Measurements from ENCODE around the gene SMPD2. TPM values are rescaled to one million over a fixed set of nuclear protein-coding genes. Genes with fewer than 3 reads are reported as not detected.

The SMPD2 gene
- total RNA-seq, 2 donors from 2014 or later, result 21.4 to 33.7 TPM

DNA sequence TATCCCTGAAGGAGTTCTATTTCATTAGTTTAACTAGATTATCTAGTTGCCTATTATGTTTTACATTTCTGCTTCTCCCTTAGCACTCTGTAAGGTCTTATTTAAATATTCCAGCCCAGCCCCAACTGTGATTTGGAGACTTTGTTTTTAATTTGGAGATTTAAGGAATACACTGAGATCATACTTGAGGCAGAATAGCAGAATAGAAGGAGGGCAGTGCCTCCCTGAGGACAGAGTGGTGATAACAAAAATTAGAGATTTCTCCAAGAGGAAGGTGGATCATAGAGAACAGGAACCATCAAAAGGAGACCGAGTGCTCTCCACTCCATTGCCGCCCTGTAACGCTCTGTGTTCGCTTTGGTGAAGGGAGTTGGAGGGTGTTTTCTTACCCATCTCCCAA, 43.5 kb upstream of the SMPD2 start:
- no peak overlapping the region for H3K27ac ChIP-seq
- TF ChIP-seq, protein P1, sequence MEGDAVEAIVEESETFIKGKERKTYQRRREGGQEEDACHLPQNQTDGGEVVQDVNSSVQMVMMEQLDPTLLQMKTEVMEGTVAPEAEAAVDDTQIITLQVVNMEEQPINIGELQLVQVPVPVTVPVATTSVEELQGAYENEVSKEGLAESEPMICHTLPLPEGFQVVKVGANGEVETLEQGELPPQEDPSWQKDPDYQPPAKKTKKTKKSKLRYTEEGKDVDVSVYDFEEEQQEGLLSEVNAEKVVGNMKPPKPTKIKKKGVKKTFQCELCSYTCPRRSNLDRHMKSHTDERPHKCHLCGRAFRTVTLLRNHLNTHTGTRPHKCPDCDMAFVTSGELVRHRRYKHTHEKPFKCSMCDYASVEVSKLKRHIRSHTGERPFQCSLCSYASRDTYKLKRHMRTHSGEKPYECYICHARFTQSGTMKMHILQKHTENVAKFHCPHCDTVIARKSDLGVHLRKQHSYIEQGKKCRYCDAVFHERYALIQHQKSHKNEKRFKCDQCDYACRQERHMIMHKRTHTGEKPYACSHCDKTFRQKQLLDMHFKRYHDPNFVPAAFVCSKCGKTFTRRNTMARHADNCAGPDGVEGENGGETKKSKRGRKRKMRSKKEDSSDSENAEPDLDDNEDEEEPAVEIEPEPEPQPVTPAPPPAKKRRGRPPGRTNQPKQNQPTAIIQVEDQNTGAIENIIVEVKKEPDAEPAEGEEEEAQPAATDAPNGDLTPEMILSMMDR (IDR thresholded peaks at IDR 0.05), result no peak
- ATAC-seq (ENCODE audit: insufficient number of reproducible peaks, low FRiP score, low read depth) (no peak), DNase-seq (ENCODE audit: low spot score) (no peak)
- H3K4me1 ChIP-seq (ENCODE audit: control insufficient read depth in 1 of 2, low read depth in 2 of 2), result no peaks in the 10 kb centered on the region
- H3K9me3 ChIP-seq, result no peaks in the 10 kb centered on the region
- no peaks in the 10 kb centered on the region for H3K27me3 ChIP-seq (replicated peaks; ENCODE audit: insufficient read depth)
- no peak overlapping the region for H3K4me3 ChIP-seq
- no peaks in the 10 kb centered on the region for H3K36me3 ChIP-seq

DNA sequence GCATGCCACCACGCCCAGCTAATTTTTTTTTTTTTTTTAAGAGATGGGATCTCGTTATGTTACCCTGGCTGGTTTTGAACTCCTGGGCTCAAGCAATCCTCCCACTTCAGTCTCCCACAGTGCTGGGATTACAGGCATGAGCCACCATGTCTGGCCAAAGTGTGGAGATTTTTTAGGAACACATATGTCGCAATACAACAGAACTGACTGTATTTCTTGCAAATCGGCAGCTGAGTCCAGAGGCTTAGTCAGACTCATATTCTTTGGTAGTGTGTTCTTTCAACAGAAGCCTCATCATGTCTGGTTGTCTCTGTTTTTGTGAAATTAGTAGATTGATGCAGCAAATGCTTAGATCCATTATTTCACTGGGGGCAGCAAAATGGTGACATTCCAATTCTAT, 34.3 kb upstream of the SMPD2 start:
- DNase-seq (ENCODE audit: low spot score), result no peak
- H3K9me3 ChIP-seq, result no peaks in the 10 kb centered on the region

DNA sequence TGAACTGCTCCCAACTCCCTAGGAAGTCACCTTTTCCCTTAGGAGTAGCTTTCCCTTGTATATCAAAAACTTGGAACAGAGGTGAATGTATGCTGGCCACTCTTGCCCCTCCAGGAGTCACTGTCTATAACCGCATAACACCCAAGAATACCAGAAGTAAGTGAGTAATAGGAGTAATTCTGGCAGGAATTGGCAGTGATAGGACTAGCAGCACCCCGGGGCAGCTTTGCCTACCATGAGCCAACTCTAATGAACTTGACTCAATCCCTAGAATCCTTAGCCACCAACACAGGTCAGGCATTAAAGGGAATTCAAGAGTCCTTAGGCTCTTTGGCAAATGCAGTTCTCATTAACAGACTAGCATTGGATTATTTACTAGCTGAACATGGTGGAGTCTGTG, 29.5 kb upstream of the SMPD2 start:
- no peaks in the 10 kb centered on the region for H3K36me3 ChIP-seq
- H3K27ac ChIP-seq, result no peak overlapping the region

More for the DNA sequence above, 34.3 kb upstream of the SMPD2 start:
- H3K36me3 ChIP-seq, result no peaks in the 10 kb centered on the region
- no peak overlapping the region for H3K4me3 ChIP-seq
- H3K27ac ChIP-seq, result no peak overlapping the region
- TF ChIP-seq, protein P1 (IDR thresholded peaks at IDR 0.05), result no peak
- no peaks in the 10 kb centered on the region for H3K27me3 ChIP-seq (replicated peaks; ENCODE audit: insufficient read depth)
- H3K4me1 ChIP-seq (ENCODE audit: control insufficient read depth in 1 of 2, low read depth in 2 of 2), result no peaks in the 10 kb centered on the region
- ATAC-seq (ENCODE audit: insufficient number of reproducible peaks, low FRiP score, low read depth), result no peak

DNA sequence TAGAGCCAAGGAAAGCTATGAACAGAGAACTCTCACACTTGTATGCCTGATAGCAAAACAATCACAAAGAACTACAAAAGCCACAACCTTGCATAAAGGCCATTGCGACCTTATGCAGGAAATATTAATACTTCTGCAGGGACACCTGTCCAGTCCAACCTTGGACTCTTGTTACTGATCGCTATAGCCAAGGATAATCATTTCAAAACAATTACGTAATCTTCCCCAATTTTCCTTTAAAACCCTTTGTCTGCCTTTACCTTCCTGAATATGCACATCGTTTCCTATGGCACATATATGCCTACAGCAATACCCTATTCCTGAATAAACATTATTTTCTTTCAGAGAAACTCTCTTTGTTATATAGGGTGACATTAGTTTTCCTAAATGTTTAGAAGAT, 22.9 kb upstream of the SMPD2 start:
- Histone ChIP-seq H3K36me3 (no peaks in the 10 kb centered on the region), H3K27me3 (replicated peaks; ENCODE audit: insufficient read depth) (no peaks in the 10 kb centered on the region), H3K4me1 (ENCODE audit: control insufficient read depth in 1 of 2, low read depth in 2 of 2) (no peaks in the 10 kb centered on the region), H3K9me3 (no peaks in the 10 kb centered on the region), H3K27ac (no peak overlapping the region), H3K4me3 (no peak overlapping the region)
- ATAC-seq (ENCODE audit: insufficient number of reproducible peaks, low FRiP score, low read depth) (no peak), DNase-seq (ENCODE audit: low spot score) (no peak)
- TF ChIP-seq, protein P1 (IDR thresholded peaks at IDR 0.05), result no peak

More for the DNA sequence above, 29.5 kb upstream of the SMPD2 start:
- Histone ChIP-seq H3K4me3 (no peak overlapping the region), H3K27me3 (replicated peaks; ENCODE audit: insufficient read depth) (no peaks in the 10 kb centered on the region), H3K4me1 (ENCODE audit: control insufficient read depth in 1 of 2, low read depth in 2 of 2) (no peaks in the 10 kb centered on the region), H3K9me3 (no peaks in the 10 kb centered on the region)
- TF ChIP-seq, protein P1 (IDR thresholded peaks at IDR 0.05), result no peak
- no peak for ATAC-seq (ENCODE audit: insufficient number of reproducible peaks, low FRiP score, low read depth)
- no peak for DNase-seq (ENCODE audit: low spot score)

GRCh38 chr6:109420751-109421150, 19.8 kb upstream of the SMPD2 start:
- no peaks in the 10 kb centered on the region for H3K4me1 ChIP-seq (ENCODE audit: control insufficient read depth in 1 of 2, low read depth in 2 of 2)
- H3K27ac ChIP-seq, result no peak overlapping the region
- TF ChIP-seq, protein P1 (IDR thresholded peaks at IDR 0.05), result no peak
- no peaks in the 10 kb centered on the region for H3K27me3 ChIP-seq (replicated peaks; ENCODE audit: insufficient read depth)
- no peak for ATAC-seq (ENCODE audit: insufficient number of reproducible peaks, low FRiP score, low read depth)
- no peak overlapping the region for H3K4me3 ChIP-seq
- no peaks in the 10 kb centered on the region for H3K9me3 ChIP-seq
- DNase-seq (ENCODE audit: low spot score), result no peak
- no peaks in the 10 kb centered on the region for H3K36me3 ChIP-seq

Data from thoracic aorta (tissue), 2 donors.